ENCODE measurements around the gene PIGS.

DNA sequence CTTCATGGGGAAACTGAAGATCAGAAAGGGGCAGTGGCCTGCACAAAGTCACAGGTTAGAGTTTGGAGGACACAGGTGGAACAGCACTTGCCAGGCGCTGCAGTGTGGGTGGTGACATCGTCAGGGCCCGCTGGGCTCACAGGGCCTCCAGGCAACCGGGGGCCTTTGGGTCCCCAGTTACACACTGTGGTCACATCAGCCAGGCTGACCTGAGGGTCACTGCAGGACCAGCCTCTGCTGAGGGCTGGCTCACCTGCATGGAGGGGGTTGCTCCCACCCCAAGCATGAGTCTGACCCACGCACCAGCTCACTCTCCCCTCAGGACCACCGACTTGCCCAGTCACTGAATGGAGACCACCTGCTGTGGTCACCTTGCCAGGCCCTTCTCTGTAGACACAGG is 48.1 kb downstream of the PIGS start:
- no peak for TF ChIP-seq CTBP1 (IDR thresholded peaks at IDR 0.05; ENCODE audit: borderline replicate concordance)
- TF ChIP-seq FOXM1 (IDR thresholded peaks at IDR 0.05; ENCODE audit: borderline replicate concordance): no peak
- no peak for TF ChIP-seq BHLHE40 (IDR thresholded peaks at IDR 0.05; ENCODE audit: borderline replicate concordance)
- TF ChIP-seq ELF4 (IDR thresholded peaks at IDR 0.05): no peak
- TF ChIP-seq SP1 (IDR thresholded peaks at IDR 0.05): no peak
- TF ChIP-seq, protein P1, sequence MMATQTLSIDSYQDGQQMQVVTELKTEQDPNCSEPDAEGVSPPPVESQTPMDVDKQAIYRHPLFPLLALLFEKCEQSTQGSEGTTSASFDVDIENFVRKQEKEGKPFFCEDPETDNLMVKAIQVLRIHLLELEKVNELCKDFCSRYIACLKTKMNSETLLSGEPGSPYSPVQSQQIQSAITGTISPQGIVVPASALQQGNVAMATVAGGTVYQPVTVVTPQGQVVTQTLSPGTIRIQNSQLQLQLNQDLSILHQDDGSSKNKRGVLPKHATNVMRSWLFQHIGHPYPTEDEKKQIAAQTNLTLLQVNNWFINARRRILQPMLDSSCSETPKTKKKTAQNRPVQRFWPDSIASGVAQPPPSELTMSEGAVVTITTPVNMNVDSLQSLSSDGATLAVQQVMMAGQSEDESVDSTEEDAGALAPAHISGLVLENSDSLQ (IDR thresholded peaks at IDR 0.05): no peak

Data from HEK293T (cell line).